Colonic mucosa (tissue), 4 donors: ENCODE results near the gene KERA. TPM values are rescaled to one million over a fixed set of nuclear protein-coding genes. Genes with fewer than 3 reads are reported as not detected.

Experiments
- DNase-seq: peaks from one replicate; pipeline ENCODE4 v3.0.0-alpha.2; 2020
- H3K27ac ChIP-seq: fragments of 200-600 bp; one replicate; pipeline ENCODE4 v1.8.0; 2021
- H3K27me3 ChIP-seq: fragments of 200-600 bp; one replicate; pipeline ENCODE4 v1.8.0; 2021
- H3K36me3 ChIP-seq: fragments of 200-600 bp; one replicate; pipeline ENCODE4 v1.8.0; 2021
- H3K4me1 ChIP-seq: fragments of 200-600 bp; one replicate; pipeline ENCODE4 v1.8.0; 2021; ENCODE audit warnings: mild to moderate bottlenecking
- H3K4me3 ChIP-seq: fragments of 200-600 bp; one replicate; pipeline ENCODE4 v1.8.0; 2021
- H3K9ac ChIP-seq, 2 donors: one replicate each; pipeline ENCODE4 v1.7.0; 2013; ENCODE audit warnings: control low read depth in 2 of 2, low read depth in 2 of 2, low read length in 2 of 2
- H3K9me3 ChIP-seq: fragments of 200-600 bp; one replicate; pipeline ENCODE4 v1.8.0; 2021
- CTCF ChIP-seq: fragments of 200-600 bp; IDR thresholded peaks from one replicate; pipeline ENCODE4 v1.8.0; 2022; ENCODE audit warnings: antibody characterized with exemption, mild to moderate bottlenecking
- intact Hi-C: fragments of 100-400 bp; cut with DNase I; formaldehyde crosslinking; loops from one replicate; pipeline ENCODE4 v1.14.1; 2022
- total RNA-seq, 2 donors: library from RNA; stranded (reverse); fragmentation: NEBNext Ultra II Directional in 1 of 2; extraction: Animal tissue kit (Norgen Biotek cat#: 25700) in 1 of 2; gene quantifications; one replicate each; pipeline ENCODE4 v1.2.1, GENCODE V29; 2021
- donor health status: healthy.
- donor health status: DM: no; HTN: no; CAD: no.
- donor health status: DM: no; HTN: no; CAD: no.

KERA gene
- total RNA-seq, 2 donors from 2014 or later = not detected

- no peak overlapping the region for H3K4me3 ChIP-seq
- H3K36me3 ChIP-seq = no peaks in the 10 kb centered on the region
- no peaks in the 10 kb centered on the region for H3K4me1 ChIP-seq
- H3K9me3 ChIP-seq = no peaks in the 10 kb centered on the region
- no peak overlapping the region for H3K9ac ChIP-seq
- DNase-seq = no peak
- no peak for TF ChIP-seq CTCF
- no peak overlapping the region for H3K27ac ChIP-seq
- intact Hi-C loops = no loop called here
- H3K27me3 ChIP-seq = no peaks in the 10 kb centered on the region
Observed at GRCh38 chr12:91072931-91073330, 15.1 kb upstream of the KERA start.

GRCh38 chr12:91070936-91071335 is 13.1 kb upstream of the KERA start:
- Histone ChIP-seq H3K4me1 (no peaks in the 10 kb centered on the region), H3K27me3 (no peaks in the 10 kb centered on the region), H3K27ac (no peak overlapping the region), H3K36me3 (no peaks in the 10 kb centered on the region), H3K4me3 (no peak overlapping the region), H3K9ac (no peak overlapping the region), H3K9me3 (no peaks in the 10 kb centered on the region)
- intact Hi-C loops = no loop called here
- TF ChIP-seq CTCF = no peak
- DNase-seq = no peak

- Histone ChIP-seq H3K9me3 (no peaks in the 10 kb centered on the region), H3K27ac (no peak overlapping the region)
Observed at GRCh38 chr12:91065396-91065795, 7.6 kb upstream of the KERA start.

GRCh38 chr12:91064640-91065039 is 6.8 kb upstream of the KERA start:
- TF ChIP-seq CTCF = no peak
- H3K27ac ChIP-seq = no peak overlapping the region
- intact Hi-C loops = no loop called here
- no peaks in the 10 kb centered on the region for H3K4me1 ChIP-seq
- H3K9me3 ChIP-seq = no peaks in the 10 kb centered on the region
- no peak for DNase-seq
- no peak overlapping the region for H3K4me3 ChIP-seq
- H3K36me3 ChIP-seq = no peaks in the 10 kb centered on the region
- H3K27me3 ChIP-seq = no peaks in the 10 kb centered on the region
- no peak overlapping the region for H3K9ac ChIP-seq

More at GRCh38 chr12:91065396-91065795, 7.6 kb upstream of the KERA start:
- Histone ChIP-seq H3K4me1 (no peaks in the 10 kb centered on the region), H3K36me3 (no peaks in the 10 kb centered on the region), H3K27me3 (no peaks in the 10 kb centered on the region), H3K4me3 (no peak overlapping the region), H3K9ac (no peak overlapping the region)
- no peak for TF ChIP-seq CTCF
- intact Hi-C loops = no loop called here
- no peak for DNase-seq

- H3K27ac ChIP-seq = no peak overlapping the region
- no peak for DNase-seq
- H3K9ac ChIP-seq = no peak overlapping the region
- intact Hi-C loops = no loop called here
- no peaks in the 10 kb centered on the region for H3K36me3 ChIP-seq
- H3K4me1 ChIP-seq = no peaks in the 10 kb centered on the region
- H3K4me3 ChIP-seq = no peak overlapping the region
- H3K27me3 ChIP-seq = no peaks in the 10 kb centered on the region
- H3K9me3 ChIP-seq = no peaks in the 10 kb centered on the region
- no peak for TF ChIP-seq CTCF
Observed at GRCh38 chr12:91061091-91061490, 3.3 kb upstream of the KERA start.

- intact Hi-C loops = no loop called here
- Histone ChIP-seq H3K27me3 (no peaks in the 10 kb centered on the region), H3K4me3 (no peak overlapping the region), H3K27ac (no peak overlapping the region), H3K9me3 (no peaks in the 10 kb centered on the region), H3K4me1 (no peaks in the 10 kb centered on the region), H3K9ac (no peak overlapping the region), H3K36me3 (no peaks in the 10 kb centered on the region)
- TF ChIP-seq CTCF = no peak
- DNase-seq = no peak
Observed at GRCh38 chr12:91059211-91059610, 1.4 kb upstream of the KERA start.
